HepG2 (cell line): ENCODE results near the gene TEKTIP1. TPM values are rescaled to one million over a fixed set of nuclear protein-coding genes. Genes with fewer than 3 reads are reported as not detected.

ENCODE experiments used
- ATAC-seq: fragments of 200-7000 bp; cut with Tn5 transposase; 3 replicates; pipeline ENCODE4 v1.9.1; 2020; ENCODE audit warnings: mild to moderate bottlenecking, moderate library complexity
- BruUV-seq: library from RNA; stranded (reverse); fragments of 400-500 nt; replicated peaks from 2 replicates; lab custom pipeline; 2021; lab: Mats Ljungman, UMichigan
- CTCF ChIA-PET: fragments of 300-600 bp; formaldehyde crosslinking; extraction: SDS; loops from one replicate; lab custom pipeline; 2021; ENCODE audit warnings: low total read pairs, inconsistent platforms, low intra/inter-chr PET ratio; lab: Yijun Ruan, JAX
- POLR2A ChIA-PET: fragments of 350-600 bp; sonication (Branson Sonifier 250); formaldehyde crosslinking; loops from one replicate; lab custom pipeline; 2020; ENCODE audit warnings: antibody characterized with exemption, inconsistent platforms; lab: Yijun Ruan, JAX
- DNase-seq: peaks from one replicate; pipeline ENCODE4 v3.0.0-alpha.2; 2015; ENCODE audit warnings: low spot score
- FAIRE-seq: peaks from 3 replicates; lab custom pipeline; 2011; peaks lifted over from hg19 to GRCh38; lab: Jason Lieb, UNC
- H2AFZ ChIP-seq: one replicate; pipeline ENCODE4 v1.6.1; 2011; ENCODE audit warnings: low read length, inconsistent platforms
- H3K27ac ChIP-seq: fragments of 300-600 bp; 3 replicates; pipeline ENCODE4 v1.8.0; 2011; ENCODE audit warnings: mixed run types, mild to moderate bottlenecking, mixed read lengths, low read length, inconsistent platforms; ENCODE audit not compliant: insufficient read depth; ENCODE audit errors: extremely low read length
- H3K27me3 ChIP-seq, 2 experiments: fragments of 200-600 bp in 1 of 2; 2 replicates in 1 of 2; 3 replicates in 1 of 2; pipeline versions ENCODE4 v1.6.0 to v1.8.0; 2011; ENCODE audit warnings: low read length in 2 of 2, mild to moderate bottlenecking in 2 of 2, moderate library complexity in 2 of 2, inconsistent platforms in 1 of 2; ENCODE audit not compliant: insufficient read depth in 2 of 2, control insufficient read depth in 1 of 2
- H3K36me3 ChIP-seq, 2 experiments: fragments of 200-600 bp in 1 of 2; replicated peaks in 1 of 2; 2 replicates in 1 of 2; 3 replicates in 1 of 2; pipeline versions ENCODE4 v1.5.1 to v1.8.0; 2011; ENCODE audit warnings: low read length in 2 of 2, inconsistent platforms in 1 of 2; ENCODE audit not compliant: insufficient read depth in 2 of 2, control insufficient read depth in 1 of 2
- H3K4me1 ChIP-seq: 2 replicates; pipeline ENCODE4 v1.5.1; 2012; ENCODE audit warnings: low read length, inconsistent platforms; ENCODE audit not compliant: insufficient read depth
- H3K4me2 ChIP-seq: 2 replicates; pipeline ENCODE4 v1.6.0; 2011; ENCODE audit warnings: low read depth, low read length, inconsistent platforms
- H3K4me3 ChIP-seq, 3 experiments: fragments of 200-600 bp in 1 of 3; sonication (generic), shearing (Covaris generic) in 1 of 3; replicated peaks in 1 of 3; 2 replicates each; pipeline ENCODE4 v1.5.1; 2011 to 2016; ENCODE audit warnings: low read length in 3 of 3, inconsistent platforms in 2 of 3, low read depth in 2 of 3, mild to moderate bottlenecking in 2 of 3, control low read depth in 1 of 3, mixed read lengths in 1 of 3; ENCODE audit not compliant: insufficient read depth in 1 of 3
- H3K79me2 ChIP-seq: one replicate; pipeline ENCODE4 v1.6.1; 2011; ENCODE audit warnings: low read length, inconsistent platforms; ENCODE audit not compliant: insufficient read depth
- H3K9ac ChIP-seq: 2 replicates; pipeline ENCODE4 v1.6.0; 2011; ENCODE audit warnings: mild to moderate bottlenecking, low read depth, low read length, inconsistent platforms; ENCODE audit not compliant: insufficient read depth
- H3K9me3 ChIP-seq: 2 replicates; pipeline ENCODE4 v1.5.1; 2012; ENCODE audit warnings: mild to moderate bottlenecking, low read length
- H4K20me1 ChIP-seq: 2 replicates; pipeline ENCODE4 v1.6.0; 2011; ENCODE audit warnings: inconsistent platforms, mild to moderate bottlenecking, low read length, moderate library complexity; ENCODE audit not compliant: insufficient read depth
- CBFB ChIP-seq: sonication (generic); formaldehyde crosslinking; IDR thresholded peaks from 2 replicates; pipeline ENCODE4 v1.4.0; 2020; ENCODE audit warnings: missing genetic modification reagents
- DNMT3B ChIP-seq: conservative IDR thresholded peaks from 2 replicates; pipeline ENCODE4 v1.6.1; 2016; ENCODE audit warnings: missing biosample characterization, control low read depth
- HDAC2 ChIP-seq: sonication (generic); formaldehyde crosslinking; IDR thresholded peaks from 2 replicates; pipeline ENCODE4 v1.4.0; 2020; ENCODE audit warnings: missing genetic modification reagents
- HNRNPLL ChIP-seq: fragments of 200-400 bp; formaldehyde crosslinking; IDR thresholded peaks from 2 replicates; pipeline ENCODE4 v1.6.1; 2017; ENCODE audit warnings: mild to moderate bottlenecking, low read depth, low read length; ENCODE audit not compliant: poor library complexity, severe bottlenecking
- MZF1 ChIP-seq: sonication (generic); formaldehyde crosslinking; IDR thresholded peaks from 2 replicates; pipeline ENCODE4 v1.8.1; 2023; ENCODE audit warnings: mild to moderate bottlenecking, missing genetic modification reagents, borderline replicate concordance
- NCOR1 ChIP-seq: fragments of 200-600 bp; sonication (generic); IDR thresholded peaks from 2 replicates; pipeline ENCODE4 v1.7.0; 2017; ENCODE audit warnings: antibody characterized with exemption, low read length, borderline replicate concordance
- NFYB ChIP-seq: sonication (generic); formaldehyde crosslinking; IDR thresholded peaks from 2 replicates; pipeline ENCODE4 v1.4.0; 2020; ENCODE audit warnings: missing genetic modification reagents
- TGIF2 ChIP-seq: IDR thresholded peaks from 2 replicates; pipeline ENCODE4 v1.6.1; 2016; ENCODE audit warnings: control low read depth, missing compliant biosample characterization
- ZBED4 ChIP-seq: sonication (generic); formaldehyde crosslinking; IDR thresholded peaks from 2 replicates; pipeline ENCODE4 v1.4.0; 2020; ENCODE audit warnings: missing genetic modification reagents, borderline replicate concordance
- ZBTB37 ChIP-seq: sonication (generic); formaldehyde crosslinking; IDR thresholded peaks from 2 replicates; pipeline ENCODE4 v1.4.0; 2020; ENCODE audit warnings: mild to moderate bottlenecking, missing genetic modification reagents
- ZNF337 ChIP-seq: sonication (generic); formaldehyde crosslinking; IDR thresholded peaks from 2 replicates; pipeline ENCODE4 v1.5.1; 2020; ENCODE audit warnings: missing genetic modification reagents, low read depth, mild to moderate bottlenecking, borderline replicate concordance
- ZNF432 ChIP-seq: sonication (generic); formaldehyde crosslinking; IDR thresholded peaks from 2 replicates; pipeline ENCODE4 v1.5.0; 2020; ENCODE audit warnings: missing genetic modification reagents, mild to moderate bottlenecking, borderline replicate concordance
- ZNF510 ChIP-seq: sonication (generic); formaldehyde crosslinking; IDR thresholded peaks from 2 replicates; pipeline ENCODE4 v1.4.0; 2020; ENCODE audit warnings: low read depth, mild to moderate bottlenecking, missing genetic modification reagents
- ZNF615 ChIP-seq: sonication (generic); formaldehyde crosslinking; IDR thresholded peaks from 2 replicates; pipeline ENCODE4 v1.5.0; 2020; ENCODE audit warnings: mild to moderate bottlenecking, missing genetic modification reagents, borderline replicate concordance
- ZNF619 ChIP-seq: sonication (generic); formaldehyde crosslinking; IDR thresholded peaks from 2 replicates; pipeline ENCODE4 v1.4.0; 2020; ENCODE audit warnings: mild to moderate bottlenecking, missing genetic modification reagents
- ZNF773 ChIP-seq: sonication (generic); formaldehyde crosslinking; IDR thresholded peaks from 2 replicates; pipeline ENCODE4 v1.4.0; 2020; ENCODE audit warnings: missing genetic modification reagents, borderline replicate concordance
- WGBS: methylation state at CpG from one replicate; pipeline ENCODE4 v1.1.6; 2017; ENCODE audit warnings: low lambda C conversion rate; 5-methylcytosine and 5-hydroxymethylcytosine counted together
- in situ Hi-C: cut with HindIII; loops from 2 replicates; pipeline ENCODE4 v1.10.0; 2017; ENCODE audit warnings: low pct_unique_long_range_greater_than_20kb; ENCODE audit not compliant: extremely low pct_ligation_motif_present
- intact Hi-C: fragments of 100-400 bp; cut with micrococcal nuclease; formaldehyde crosslinking; loops from one replicate; pipeline ENCODE4 v1.10.0; 2022; ENCODE audit not compliant: unreplicated experiment
- polyA plus RNA-seq, 8 experiments: library from polyadenylated mRNA; depleted of rRNA in 3 of 8; stranded (reverse) in 7 of 8; unstranded in 1 of 8; fragments of >200 nt; fragmentation: Illumina TruSeq in 4 of 8; extraction: Trizol in 4 of 8; gene quantifications; 2 replicates each; pipeline versions ENCODE4 v1.2.1 to v1.2.3, GENCODE V29; 2011 to 2016; ENCODE audit warnings: low read depth in 4 of 8, missing spikeins in 1 of 8, mixed read lengths in 1 of 8; ENCODE audit not compliant: insufficient read depth in 1 of 8
- total RNA-seq, 5 experiments: library from RNA; depleted of rRNA; stranded (reverse); fragments of >200 nt; fragmentation: Illumina TruSeq; extraction: Trizol; gene quantifications; 2 replicates each; pipeline ENCODE4 v1.2.3, GENCODE V29; 2016; ENCODE audit warnings: low read depth in 1 of 5

TEKTIP1 gene
- total and polyA plus RNA-seq, 2 of the 13 experiments (the other 11 are each of a cell fraction or from before 2014, with no cell fraction given), result not detected

- H3K36me3 ChIP-seq, result peaks cover 0 to 4% of the 10 kb centered on the region in 2 experiments; a peak in 3 of 5 replicates
- no peak overlapping the region for H3K9ac ChIP-seq
- no TSS peak for BruUV-seq
These were observed 12.2 kb downstream of the TEKTIP1 start for GRCh38 chr19:3550947-3551791.

DNA sequence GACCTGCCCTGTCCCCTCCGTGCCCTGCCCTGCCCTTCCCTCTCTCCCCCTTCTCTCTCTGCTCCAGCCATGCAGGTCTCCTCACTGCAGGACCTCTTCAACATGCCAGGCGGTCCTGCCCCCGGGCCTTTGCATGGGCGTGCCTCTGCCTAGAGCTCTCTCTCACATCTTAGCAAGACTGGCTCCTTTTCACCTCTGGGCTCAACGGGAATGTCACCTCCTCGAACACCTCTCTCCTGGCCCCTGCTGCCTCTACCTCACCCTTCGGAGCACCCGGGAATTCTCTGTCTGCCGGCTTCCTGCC, 12.8 kb downstream of the TEKTIP1 start:
- Histone ChIP-seq H3K27ac (no peak overlapping the region), H3K79me2 (peaks cover 10% of the 10 kb centered on the region), H3K4me1 (peaks cover 44% of the 10 kb centered on the region), H2AFZ (no peak overlapping the region), H3K4me3 (no peak overlapping the region), H3K36me3 (peaks cover 0 to 4% of the 10 kb centered on the region in 2 experiments; a peak in 3 of 5 replicates), H4K20me1 (no peaks in the 10 kb centered on the region), H3K4me2 (no peak overlapping the region), H3K9me3 (no peaks in the 10 kb centered on the region), H3K27me3 (no peaks in the 10 kb centered on the region), H3K9ac (no peak overlapping the region)
- FAIRE-seq (no peak), DNase-seq (no peak), ATAC-seq (no peak)
- BruUV-seq, result no TSS peak
- WGBS, result 90% methylated on average over 9 of the region's 9 CpGs
- ChIA-PET CTCF (no interaction called here), POLR2A (no interaction called here)
- intact Hi-C loops, result no loop called here
- in situ Hi-C loops, result no loop called here
- TF ChIP-seq ZBTB37 (CRISPR knock-in tag), result no peak
- TF ChIP-seq TGIF2 (CRISPR knock-in tag), result no peak
- no peak for TF ChIP-seq HDAC2 (CRISPR knock-in tag)
- no peak for TF ChIP-seq ZBED4 (CRISPR knock-in tag)
- TF ChIP-seq ZNF619, result no peak

More at GRCh38 chr19:3550947-3551791, 12.2 kb downstream of the TEKTIP1 start:
- Histone ChIP-seq H3K4me1 (peaks cover 38% of the 10 kb centered on the region), H3K27me3 (no peaks in the 10 kb centered on the region), H3K79me2 (peaks cover 4% of the 10 kb centered on the region), H3K4me3 (no peak overlapping the region), H4K20me1 (no peaks in the 10 kb centered on the region), H2AFZ (no peak overlapping the region), H3K9me3 (no peaks in the 10 kb centered on the region), H3K27ac (no peak overlapping the region), H3K4me2 (no peak overlapping the region)
- no peak for TF ChIP-seq HNRNPLL
- no peak for TF ChIP-seq ZNF773 (CRISPR knock-in tag)
- no peak for TF ChIP-seq ZNF337 (CRISPR knock-in tag)
- no peak for TF ChIP-seq ZNF432
- TF ChIP-seq DNMT3B, result no peak
- no peak for TF ChIP-seq NFYB (CRISPR knock-in tag)
- no peak for TF ChIP-seq ZNF615
- TF ChIP-seq ZNF510 (CRISPR knock-in tag), result no peak
- TF ChIP-seq MZF1 (CRISPR knock-in tag), result no peak
- TF ChIP-seq NCOR1, result no peak
- no peak for TF ChIP-seq CBFB (CRISPR knock-in tag)
- ChIA-PET POLR2A (no interaction called here), CTCF (no interaction called here)
- no peak for DNase-seq
- WGBS, result 97% methylated on average over 29 of the region's 34 CpGs
- in situ Hi-C loops, result no loop called here
- intact Hi-C loops, result no loop called here
- no peak for ATAC-seq
- no peak for FAIRE-seq
